GM23248 (cell line): ENCODE data around the gene SYS1.

Source experiments
- EZH2 ChIP-seq: fragments of 200-600 bp; sonication (generic); IDR thresholded peaks from 2 replicates; pipeline ENCODE4 v1.6.1; 2018; ENCODE audit warnings: antibody characterized with exemption, mild to moderate bottlenecking; ENCODE audit not compliant: insufficient read depth, poor library complexity, severe bottlenecking
- EZH2phosphoT487 ChIP-seq: fragments of 200-600 bp; sonication (generic); IDR thresholded peaks from 2 replicates; pipeline ENCODE4 v1.6.1; 2018; ENCODE audit warnings: antibody characterized with exemption, moderate library complexity, mild to moderate bottlenecking, low read depth; ENCODE audit not compliant: insufficient read depth

- TF ChIP-seq EZH2phosphoT487 (no peak), EZH2 (no peak)
Observed at GRCh38 chr20:45378191-45378590, 15.2 kb downstream of the SYS1 start, which contains the start of gene TP53TG5.
